Small intestine (tissue), 7 donors: ENCODE data around the gene KCND3. TPM values are rescaled to one million over a fixed set of nuclear protein-coding genes. Genes with fewer than 3 reads are reported as not detected.

Source experiments
- DNase-seq, 2 donors: peaks; one replicate each; pipeline versions ENCODE4 v3.0.0 to v3.0.0-alpha.2; 2013
- FAIRE-seq: peaks from 2 replicates; lab custom pipeline; 2012; peaks lifted over from hg19 to GRCh38; lab: Jason Lieb, UNC
- H3K27ac ChIP-seq, 3 donors: one replicate each; pipeline ENCODE4 v1.5.1; 2013; ENCODE audit warnings: low read length in 2 of 3, mild to moderate bottlenecking in 2 of 3, control low read depth in 1 of 3, inconsistent platforms in 1 of 3, low read depth in 1 of 3, moderate library complexity in 1 of 3
- H3K27me3 ChIP-seq, 3 donors: one replicate each; pipeline ENCODE4 v1.6.1; 2013; ENCODE audit warnings: low read length in 3 of 3, inconsistent platforms in 1 of 3; ENCODE audit not compliant: control insufficient read depth in 3 of 3, insufficient read depth in 3 of 3
- H3K36me3 ChIP-seq, 3 donors: one replicate each; pipeline ENCODE4 v1.6.1; 2013; ENCODE audit warnings: low read length in 3 of 3, inconsistent platforms in 1 of 3, low read depth in 1 of 3, mild to moderate bottlenecking in 1 of 3, moderate library complexity in 1 of 3; ENCODE audit not compliant: control insufficient read depth in 3 of 3, insufficient read depth in 2 of 3
- H3K4me1 ChIP-seq, 3 donors: one replicate each; pipeline ENCODE4 v1.6.1; 2013; ENCODE audit warnings: low read length in 2 of 3, inconsistent platforms in 1 of 3, low read depth in 1 of 3, mild to moderate bottlenecking in 1 of 3, moderate library complexity in 1 of 3; ENCODE audit not compliant: control insufficient read depth in 3 of 3, insufficient read depth in 2 of 3
- H3K4me3 ChIP-seq, 3 donors: one replicate each; pipeline ENCODE4 v1.5.1; 2013; ENCODE audit warnings: low read length in 3 of 3, control low read depth in 1 of 3, inconsistent platforms in 1 of 3, low read depth in 1 of 3, mild to moderate bottlenecking in 1 of 3, moderate library complexity in 1 of 3
- H3K9me3 ChIP-seq, 2 donors: one replicate each; pipeline ENCODE4 v1.6.1; 2013; ENCODE audit warnings: low read depth in 1 of 2, low read length in 1 of 2; ENCODE audit not compliant: control insufficient read depth in 2 of 2, insufficient read depth in 1 of 2
- WGBS, 3 donors: extraction: QIAGEN DNeasy Blood & Tissue Kit; methylation state at CpG; one replicate each; pipeline ENCODE4 v1.1.7; 2013; 5-methylcytosine and 5-hydroxymethylcytosine counted together
- polyA plus RNA-seq, 4 donors: library from polyadenylated mRNA; stranded (reverse) in 3 of 4; unstranded in 1 of 4; fragments of 200-250 nt in 3 of 4; fragments of 120-200 nt in 1 of 4; gene quantifications; one replicate each; pipeline versions ENCODE4 v1.2.1 to v1.2.3, GENCODE V29; 2013
- donor health status: healthy with polysubstance abuse.
- donor health status: control.
- donor health status: control.
- donor health status: Bipolar disorder and iron deficiency.
- donor health status: healthy.

Gene KCND3
- polyA plus RNA-seq, 4 donors = 0.27 to 1.8 (median 0.86) TPM; not detected in 1

DNA sequence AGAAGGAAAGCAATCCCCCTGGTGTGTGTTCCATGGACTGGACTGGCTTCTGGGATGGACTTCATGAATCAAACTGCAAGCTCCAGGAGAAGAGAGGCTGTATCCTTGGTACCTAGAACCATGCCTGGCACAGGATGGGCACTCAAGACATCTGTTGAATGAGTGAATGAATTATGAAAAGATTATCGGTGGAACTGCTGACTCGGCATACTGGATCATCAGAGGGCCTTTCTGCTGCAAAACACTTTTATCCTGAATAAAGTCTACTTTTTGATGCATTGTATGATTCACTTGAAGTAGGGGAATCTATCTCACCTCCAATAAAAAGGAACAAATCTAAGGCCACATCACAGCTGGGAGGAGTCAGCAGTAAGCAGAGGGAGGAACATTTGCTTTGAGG is 190.9 kb downstream of the KCND3 start:
- 94 to 98% (median 96%) methylated on average over 2 of the region's 2 CpGs for WGBS, 3 donors
- Histone ChIP-seq H3K9me3 (no peaks in the 10 kb centered on the region), H3K36me3 (no peaks in the 10 kb centered on the region), H3K27ac (no peak overlapping the region), H3K4me3 (no peak overlapping the region), H3K4me1 (no peaks in the 10 kb centered on the region), H3K27me3 (peaks cover 0 to 3% (median 0%) of the 10 kb centered on the region in 3 donors)
- DNase-seq = no peak
- no peak for FAIRE-seq

- FAIRE-seq = no peak
- 77 to 83% (median 79%) methylated on average over 6 of the region's 6 CpGs for WGBS, 3 donors
- no peak for DNase-seq
These were observed 194.1 kb downstream of the KCND3 start for GRCh38 chr1:111795401-111795800.

GRCh38 chr1:111793923-111794322 is 195.5 kb downstream of the KCND3 start:
- DNase-seq (no peak), FAIRE-seq (no peak)
- 19 to 38% (median 32%) methylated on average over 2 of the region's 2 CpGs for WGBS, 3 donors
- no peaks in the 10 kb centered on the region for H3K36me3 ChIP-seq
- H3K27ac ChIP-seq = no peak overlapping the region
- H3K4me1 ChIP-seq = no peaks in the 10 kb centered on the region
- H3K27me3 ChIP-seq = peaks cover 0 to 3% (median 0%) of the 10 kb centered on the region in 3 donors
- no peak overlapping the region for H3K4me3 ChIP-seq
- no peaks in the 10 kb centered on the region for H3K9me3 ChIP-seq

More at GRCh38 chr1:111795401-111795800, 194.1 kb downstream of the KCND3 start:
- Histone ChIP-seq H3K4me1 (no peaks in the 10 kb centered on the region), H3K27me3 (peaks cover 0 to 3% (median 0%) of the 10 kb centered on the region in 3 donors), H3K9me3 (no peaks in the 10 kb centered on the region), H3K4me3 (no peak overlapping the region), H3K27ac (no peak overlapping the region), H3K36me3 (no peaks in the 10 kb centered on the region)

DNA sequence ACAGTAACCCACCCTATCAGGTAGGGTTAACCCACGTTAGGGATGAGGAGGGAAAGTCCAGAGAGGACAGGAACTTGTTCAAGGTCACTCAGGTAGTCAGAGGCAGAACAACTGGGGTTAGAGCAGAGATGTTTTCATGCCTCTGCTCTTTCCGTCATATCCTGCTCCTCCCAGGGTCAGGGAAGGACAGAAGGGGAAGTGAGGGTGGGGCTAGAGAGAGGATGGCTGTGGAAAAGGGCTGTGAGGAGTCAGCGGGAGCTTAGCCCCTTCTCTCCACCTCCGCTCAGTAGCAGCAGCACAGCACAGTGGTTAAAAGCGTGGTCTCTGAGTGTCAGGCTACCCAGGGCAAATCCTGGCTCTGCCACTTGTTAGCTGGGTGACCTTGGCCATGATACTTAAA is 197.2 kb downstream of the KCND3 start:
- FAIRE-seq (no peak), DNase-seq (no peak)
- no peaks in the 10 kb centered on the region for H3K9me3 ChIP-seq
- H3K27ac ChIP-seq = no peak overlapping the region
- H3K36me3 ChIP-seq = no peaks in the 10 kb centered on the region
- no peaks in the 10 kb centered on the region for H3K27me3 ChIP-seq
- H3K4me1 ChIP-seq = no peaks in the 10 kb centered on the region
- no peak overlapping the region for H3K4me3 ChIP-seq
- WGBS, 3 donors = 41 to 51% (median 45%) methylated on average over 5 of the region's 5 CpGs

GRCh38 chr1:111791776-111792175 is 197.7 kb downstream of the KCND3 start:
- no peaks in the 10 kb centered on the region for H3K9me3 ChIP-seq
- no peaks in the 10 kb centered on the region for H3K36me3 ChIP-seq
- WGBS, 3 donors = 68 to 73% (median 69%) methylated on average over 6 of the region's 6 CpGs
- H3K4me3 ChIP-seq = no peak overlapping the region
- DNase-seq (no peak), FAIRE-seq (no peak)
- H3K4me1 ChIP-seq = no peaks in the 10 kb centered on the region
- no peaks in the 10 kb centered on the region for H3K27me3 ChIP-seq
- no peak overlapping the region for H3K27ac ChIP-seq

DNA sequence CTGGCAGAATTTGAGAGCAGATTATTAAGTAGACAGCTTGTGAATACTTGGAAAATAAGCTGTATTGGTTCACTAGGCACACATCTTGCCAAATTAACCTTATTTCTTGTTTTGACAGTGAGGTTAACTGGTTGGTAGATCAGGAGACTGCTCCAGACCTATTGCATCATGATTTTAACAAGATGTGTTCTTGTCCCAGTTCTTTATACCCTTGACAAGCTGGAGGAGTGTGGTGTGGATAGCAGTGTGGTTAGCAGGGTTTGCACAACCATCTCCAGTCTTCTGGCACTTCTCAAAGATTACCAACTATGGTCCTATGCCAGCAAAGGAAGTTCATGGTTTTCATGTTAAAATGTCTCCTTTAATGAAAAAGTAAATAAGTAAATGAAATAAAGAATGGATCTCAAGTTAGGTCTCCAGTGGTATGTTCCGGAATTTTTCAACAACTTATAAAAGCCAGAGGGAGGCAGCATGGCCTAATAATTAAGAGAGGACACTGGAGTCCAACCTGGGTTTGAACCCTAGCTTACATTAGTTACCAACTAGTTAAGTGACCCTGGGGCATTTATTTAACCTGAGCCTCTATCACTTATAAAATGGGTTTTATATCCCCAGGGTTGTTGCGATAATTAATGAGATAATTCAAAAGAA is 199.7 kb downstream of the KCND3 start:
- whole genome bisulfite sequencing, 3 donors = 81 to 92% (median 90%) methylated on average over 2 of the region's 2 CpGs
- H3K27ac ChIP-seq = no peak overlapping the region
- H3K4me1 ChIP-seq = no peaks in the 10 kb centered on the region
- H3K4me3 ChIP-seq = no peak overlapping the region
- no peaks in the 10 kb centered on the region for H3K36me3 ChIP-seq
- peaks cover 0 to 4% (median 0%) of the 10 kb centered on the region in 3 donors for H3K27me3 ChIP-seq
- no peak for DNase-seq
- no peak for FAIRE-seq
- H3K9me3 ChIP-seq = no peaks in the 10 kb centered on the region

DNA sequence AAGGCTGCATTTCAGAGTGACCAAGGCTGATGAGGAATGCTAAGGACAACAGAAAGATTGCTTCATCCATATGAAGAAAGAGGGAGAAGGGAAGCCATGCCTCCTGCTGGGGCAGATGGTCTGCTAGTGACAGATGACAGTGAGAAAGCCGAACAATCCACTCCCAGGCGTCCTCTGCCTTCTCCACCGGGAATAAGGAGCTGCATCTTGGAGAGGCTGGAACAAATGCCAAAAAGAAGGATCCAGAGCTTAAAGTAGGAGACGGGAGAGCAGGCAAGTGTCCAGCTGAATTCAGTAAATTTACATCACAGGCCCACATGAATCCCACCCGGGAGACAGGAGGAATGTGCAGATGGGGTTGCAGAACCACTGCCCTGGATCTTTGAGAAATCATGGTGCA is 200.3 kb downstream of the KCND3 start:
- no peaks in the 10 kb centered on the region for H3K9me3 ChIP-seq
- H3K27me3 ChIP-seq = peaks cover 0 to 4% (median 0%) of the 10 kb centered on the region in 3 donors
- no peaks in the 10 kb centered on the region for H3K4me1 ChIP-seq
- 65 to 78% (median 74%) methylated on average over 5 of the region's 5 CpGs for WGBS, 3 donors
- H3K27ac ChIP-seq = no peak overlapping the region
- H3K4me3 ChIP-seq = no peak overlapping the region
- FAIRE-seq (no peak), DNase-seq (no peak)
- no peaks in the 10 kb centered on the region for H3K36me3 ChIP-seq

GRCh38 chr1:111786669-111787207 is 202.7 kb downstream of the KCND3 start:
- Histone ChIP-seq H3K4me3 (no peak overlapping the region), H3K27ac (no peak overlapping the region), H3K36me3 (no peaks in the 10 kb centered on the region), H3K4me1 (no peaks in the 10 kb centered on the region), H3K27me3 (peaks cover 0 to 10% (median 0%) of the 10 kb centered on the region in 3 donors), H3K9me3 (no peaks in the 10 kb centered on the region)
- WGBS, 3 donors = 84 to 87% (median 86%) methylated on average over 9 of the region's 9 CpGs
- FAIRE-seq = no peak
- no peak for DNase-seq
